Hepatocyte (in vitro differentiated cells): Measurements from ENCODE around the gene MSL2. TPM values are rescaled to one million over a fixed set of nuclear protein-coding genes. Genes with fewer than 3 reads are reported as not detected.

Experiments
- DNase-seq: peaks from one replicate; pipeline ENCODE4 v3.0.0-alpha.2; 2016; ENCODE audit warnings: low spot score
- H2AFZ ChIP-seq: fragments of 200-600 bp; sonication (generic); 2 replicates; pipeline ENCODE4 v1.6.0; 2016; ENCODE audit warnings: antibody characterized with exemption, mild to moderate bottlenecking
- H3K27ac ChIP-seq: fragments of 200-600 bp; sonication (generic); 2 replicates; pipeline ENCODE4 v1.5.1; 2016; ENCODE audit warnings: mild to moderate bottlenecking
- H3K27me3 ChIP-seq: fragments of 200-600 bp; sonication (generic); 2 replicates; pipeline ENCODE4 v1.6.1; 2016
- H3K36me3 ChIP-seq: fragments of 200-600 bp; sonication (generic); replicated peaks from 2 replicates; pipeline ENCODE4 v1.5.1; 2016; ENCODE audit warnings: low read depth; ENCODE audit not compliant: insufficient read depth
- H3K4me1 ChIP-seq: fragments of 200-600 bp; sonication (generic); 2 replicates; pipeline ENCODE4 v1.5.1; 2016; ENCODE audit warnings: mild to moderate bottlenecking, moderate library complexity; ENCODE audit not compliant: insufficient read depth
- H3K4me2 ChIP-seq: fragments of 200-600 bp; sonication (generic); 2 replicates; pipeline ENCODE4 v1.6.0; 2016
- H3K4me3 ChIP-seq: fragments of 200-600 bp; sonication (generic); 2 replicates; pipeline ENCODE4 v1.5.1; 2016; ENCODE audit warnings: mild to moderate bottlenecking
- H3K79me2 ChIP-seq: fragments of 200-600 bp; sonication (generic); 2 replicates; pipeline ENCODE4 v1.6.0; 2017; ENCODE audit warnings: mild to moderate bottlenecking
- H3K9me2 ChIP-seq: fragments of 200-600 bp; sonication (generic); replicated peaks from 2 replicates; pipeline ENCODE4 v1.6.0; 2017; ENCODE audit warnings: mild to moderate bottlenecking; ENCODE audit not compliant: insufficient read depth
- H3K9me3 ChIP-seq: fragments of 200-600 bp; sonication (generic); 2 replicates; pipeline ENCODE4 v1.5.1; 2016; ENCODE audit warnings: low read depth, mild to moderate bottlenecking
- H4K20me1 ChIP-seq: fragments of 200-600 bp; sonication (generic); 2 replicates; pipeline ENCODE4 v1.6.0; 2016; ENCODE audit warnings: mild to moderate bottlenecking; ENCODE audit not compliant: insufficient read depth, poor library complexity, severe bottlenecking
- EZH2 ChIP-seq: fragments of 200-600 bp; sonication (generic); IDR thresholded peaks from 2 replicates; pipeline ENCODE4 v1.6.1; 2016; ENCODE audit warnings: antibody characterized with exemption, mild to moderate bottlenecking, borderline replicate concordance
- EZH2phosphoT487 ChIP-seq: fragments of 200-600 bp; sonication (generic); IDR thresholded peaks from one replicate; pipeline ENCODE4 v1.6.1; 2018; ENCODE audit warnings: antibody characterized with exemption, mild to moderate bottlenecking, low read depth, moderate library complexity; ENCODE audit not compliant: unreplicated experiment, severe bottlenecking
- WGBS: methylation state at CpG from one replicate; pipeline ENCODE4 v1.1.6; 2016; ENCODE audit warnings: low lambda C conversion rate; ENCODE audit errors: missing lambda C conversion rate; 5-methylcytosine and 5-hydroxymethylcytosine counted together
- polyA plus RNA-seq: library from polyadenylated mRNA; unstranded; fragments of >200 nt; fragmentation: Nextera tagmentation; extraction: Ambion mirVana; gene quantifications from 2 replicates; pipeline ENCODE4 v1.2.1, GENCODE V29; 2016
- total RNA-seq: library from RNA; depleted of rRNA; stranded (reverse); fragments of >200 nt; gene quantifications from 2 replicates; pipeline ENCODE4 v1.2.3, GENCODE V29; 2014
- TF ChIP-seq, protein P1 (sequence below): fragments of 200-600 bp; sonication (generic); IDR thresholded peaks from 2 replicates; pipeline ENCODE4 v1.5.1; 2016; ENCODE audit warnings: antibody characterized with exemption, mild to moderate bottlenecking; ENCODE audit not compliant: poor library complexity

MSL2 gene
- total and polyA plus RNA-seq, 2 experiments from 2014 or later = 4.5 to 20.2 TPM

DNA sequence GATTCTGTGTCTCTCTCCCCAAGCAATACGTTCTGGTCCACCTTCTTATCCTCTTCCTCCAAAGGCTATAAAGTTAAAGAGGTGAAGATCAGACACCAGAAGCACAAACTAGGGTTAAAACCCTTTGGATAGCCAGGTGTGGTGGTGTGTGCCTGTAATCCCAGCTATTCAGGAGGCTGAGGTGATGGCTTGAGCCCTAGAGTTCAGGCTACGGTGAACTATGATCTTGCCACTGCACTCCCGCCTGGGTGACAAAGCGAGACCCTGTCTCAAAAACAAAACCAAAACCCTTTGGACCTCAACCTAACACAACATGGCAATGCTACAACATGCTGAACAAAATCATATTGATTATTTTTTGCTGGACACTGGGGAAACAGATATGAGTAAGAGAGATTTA is 43.2 kb downstream of the MSL2 start:
- H3K4me2 ChIP-seq = no peak overlapping the region
- peaks cover 83% of the 10 kb centered on the region for H4K20me1 ChIP-seq
- no peaks in the 10 kb centered on the region for H3K9me3 ChIP-seq
- H3K9me2 ChIP-seq = no peaks in the 10 kb centered on the region
- no peak for TF ChIP-seq EZH2phosphoT487
- no peak for TF ChIP-seq EZH2
- TF ChIP-seq, protein P1, sequence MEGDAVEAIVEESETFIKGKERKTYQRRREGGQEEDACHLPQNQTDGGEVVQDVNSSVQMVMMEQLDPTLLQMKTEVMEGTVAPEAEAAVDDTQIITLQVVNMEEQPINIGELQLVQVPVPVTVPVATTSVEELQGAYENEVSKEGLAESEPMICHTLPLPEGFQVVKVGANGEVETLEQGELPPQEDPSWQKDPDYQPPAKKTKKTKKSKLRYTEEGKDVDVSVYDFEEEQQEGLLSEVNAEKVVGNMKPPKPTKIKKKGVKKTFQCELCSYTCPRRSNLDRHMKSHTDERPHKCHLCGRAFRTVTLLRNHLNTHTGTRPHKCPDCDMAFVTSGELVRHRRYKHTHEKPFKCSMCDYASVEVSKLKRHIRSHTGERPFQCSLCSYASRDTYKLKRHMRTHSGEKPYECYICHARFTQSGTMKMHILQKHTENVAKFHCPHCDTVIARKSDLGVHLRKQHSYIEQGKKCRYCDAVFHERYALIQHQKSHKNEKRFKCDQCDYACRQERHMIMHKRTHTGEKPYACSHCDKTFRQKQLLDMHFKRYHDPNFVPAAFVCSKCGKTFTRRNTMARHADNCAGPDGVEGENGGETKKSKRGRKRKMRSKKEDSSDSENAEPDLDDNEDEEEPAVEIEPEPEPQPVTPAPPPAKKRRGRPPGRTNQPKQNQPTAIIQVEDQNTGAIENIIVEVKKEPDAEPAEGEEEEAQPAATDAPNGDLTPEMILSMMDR = no peak
- H3K79me2 ChIP-seq = peaks cover 100% of the 10 kb centered on the region
- H3K27me3 ChIP-seq = no peaks in the 10 kb centered on the region
- no peak overlapping the region for H3K27ac ChIP-seq
- DNase-seq = no peak
- no peaks in the 10 kb centered on the region for H3K36me3 ChIP-seq
- 94% methylated on average over 4 of the region's 4 CpGs for WGBS
- H3K4me3 ChIP-seq = no peak overlapping the region
- H3K4me1 ChIP-seq = no peaks in the 10 kb centered on the region
- H2AFZ ChIP-seq = no peak overlapping the region

DNA sequence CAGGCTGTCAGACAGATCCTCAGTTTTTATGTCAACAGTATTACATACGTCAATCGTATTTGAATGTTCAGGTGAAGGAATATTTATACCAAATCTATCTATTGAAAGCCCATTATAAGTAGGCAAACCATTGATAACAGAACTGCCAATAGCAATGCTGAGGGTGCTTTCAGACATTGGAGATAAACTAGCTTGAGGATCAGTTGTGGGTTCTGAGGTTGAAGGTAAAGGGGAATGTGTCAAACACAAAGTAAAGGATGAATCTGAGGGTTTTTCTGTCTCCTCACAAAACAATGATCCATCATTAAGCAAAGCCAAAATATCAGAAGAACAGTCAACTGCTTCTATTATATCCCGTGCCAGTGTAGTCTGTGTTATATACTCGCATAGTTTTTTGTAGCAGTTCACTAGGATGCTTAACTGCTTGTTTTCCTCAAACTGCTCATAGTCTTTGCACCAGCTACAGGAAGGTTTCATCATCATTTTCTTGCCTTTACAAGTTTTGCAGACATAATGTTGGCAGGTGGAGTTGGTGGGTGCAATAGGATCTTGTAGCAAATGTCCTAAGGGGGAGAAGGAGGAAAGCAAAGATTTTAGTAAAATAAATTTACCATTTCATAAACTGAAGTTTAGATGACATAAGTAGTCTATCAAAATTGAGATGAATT is 43.8 kb downstream of the MSL2 start:
- H3K27me3 ChIP-seq = no peaks in the 10 kb centered on the region
- no peak overlapping the region for H3K4me3 ChIP-seq
- H4K20me1 ChIP-seq = peaks cover 83% of the 10 kb centered on the region
- DNase-seq = no peak
- H3K27ac ChIP-seq = no peak overlapping the region
- no peaks in the 10 kb centered on the region for H3K9me2 ChIP-seq
- H2AFZ ChIP-seq = no peak overlapping the region
- no peaks in the 10 kb centered on the region for H3K36me3 ChIP-seq
- H3K4me2 ChIP-seq = no peak overlapping the region
- WGBS = 95% methylated on average over 4 of the region's 4 CpGs
- H3K4me1 ChIP-seq = peaks cover 5% of the 10 kb centered on the region
- no peaks in the 10 kb centered on the region for H3K9me3 ChIP-seq
- peaks cover 100% of the 10 kb centered on the region for H3K79me2 ChIP-seq
- TF ChIP-seq, protein P1 = no peak
- TF ChIP-seq EZH2 = no peak
- no peak for TF ChIP-seq EZH2phosphoT487

DNA sequence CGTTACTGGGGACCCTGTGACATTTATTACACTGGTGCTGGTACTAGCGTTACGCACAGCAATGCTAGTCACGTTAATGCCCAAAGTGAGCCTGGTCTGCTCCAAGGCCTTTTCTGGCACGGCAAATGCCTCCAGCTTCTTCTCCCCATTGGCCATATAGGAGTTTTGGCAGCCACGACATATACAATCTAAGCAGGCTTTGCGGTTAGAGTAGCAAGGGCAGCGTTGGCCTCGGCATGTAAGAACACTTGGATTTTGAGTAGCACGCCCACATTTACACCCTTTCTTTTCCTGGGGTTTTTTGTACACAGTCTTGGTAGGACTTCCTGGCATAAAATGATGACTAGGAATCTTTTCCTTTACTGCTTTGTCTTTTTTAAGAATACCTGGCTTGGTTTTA is 44.9 kb downstream of the MSL2 start:
- H3K9me3 ChIP-seq = no peaks in the 10 kb centered on the region
- H3K36me3 ChIP-seq = no peaks in the 10 kb centered on the region
- no peak for TF ChIP-seq EZH2phosphoT487
- TF ChIP-seq, protein P1 = no peak
- TF ChIP-seq EZH2 = no peak
- H3K27ac ChIP-seq = no peak overlapping the region
- no peak overlapping the region for H3K4me3 ChIP-seq
- H3K27me3 ChIP-seq = no peaks in the 10 kb centered on the region
- 92% methylated on average over 10 of the region's 10 CpGs for WGBS
- DNase-seq = no peak
- H3K9me2 ChIP-seq = no peaks in the 10 kb centered on the region
- H4K20me1 ChIP-seq = peaks cover 80% of the 10 kb centered on the region
- H3K79me2 ChIP-seq = peaks cover 100% of the 10 kb centered on the region
- H3K4me1 ChIP-seq = peaks cover 9% of the 10 kb centered on the region
- H3K4me2 ChIP-seq = no peak overlapping the region
- no peak overlapping the region for H2AFZ ChIP-seq
